ENCODE measurements around the gene CCDC179.

The CCDC179 gene

GRCh38 chr11:22807855-22808570, 52.3 kb downstream of the CCDC179 start:
- DNase-seq, result no peak

DNA sequence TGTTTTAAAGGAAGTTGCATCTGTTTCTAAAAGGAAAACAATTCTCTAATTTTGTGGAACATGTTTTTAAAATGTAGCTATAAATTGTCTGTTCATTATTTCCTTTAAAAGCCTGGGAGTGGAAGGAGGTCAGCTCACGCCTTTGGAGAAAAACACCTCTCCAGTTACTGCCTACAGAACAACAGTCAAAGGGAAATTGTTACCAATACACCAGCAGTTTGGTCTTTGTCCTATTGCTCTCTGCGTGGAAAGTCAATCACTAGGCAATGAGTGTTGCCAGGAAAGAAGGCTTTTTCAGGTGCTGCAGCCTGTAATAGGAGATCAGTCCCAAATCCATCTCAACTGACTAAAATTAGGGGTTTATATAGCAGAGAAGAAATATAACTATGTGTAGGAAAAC, 52.9 kb downstream of the CCDC179 start:
- no peak for DNase-seq

- no peak for DNase-seq
Observed at GRCh38 chr11:22802861-22803260, 57.4 kb downstream of the CCDC179 start.

GRCh38 chr11:22800482-22800881, 59.8 kb downstream of the CCDC179 start:
- no peak for DNase-seq

DNA sequence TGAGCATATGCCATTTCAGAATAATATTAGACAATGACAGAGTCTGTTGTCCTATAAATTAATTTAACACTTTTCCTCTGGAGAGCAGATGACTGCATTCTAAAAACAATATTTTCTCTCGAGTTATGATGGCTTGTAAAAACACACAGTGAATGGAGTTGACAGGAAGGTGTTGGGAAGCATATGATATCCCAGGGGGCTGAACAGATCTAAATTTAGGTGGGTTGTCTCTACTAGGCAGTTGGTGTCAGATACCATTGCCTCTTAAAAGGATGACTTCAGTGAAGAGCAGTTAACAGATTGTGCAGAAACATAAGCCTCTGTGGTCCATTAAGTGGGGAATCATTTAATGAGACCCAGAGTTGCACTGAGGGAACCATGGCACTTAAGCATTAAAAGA, 61.4 kb downstream of the CCDC179 start:
- DNase-seq, result no peak

GRCh38 chr11:22797047-22797446, 63.2 kb downstream of the CCDC179 start:
- DNase-seq, result no peak
